HEK293 (cell line): Measurements from ENCODE around the gene ATP6V1A.

Source experiments
- CTCF ChIP-seq: fragments of 450-650 bp; formaldehyde crosslinking; IDR thresholded peaks from 2 replicates; pipeline ENCODE4 v1.5.1; 2016; ENCODE audit warnings: missing biosample characterization, missing genetic modification characterization
- HOXA7 ChIP-seq: sonication (generic); formaldehyde crosslinking; IDR thresholded peaks from 2 replicates; pipeline ENCODE4 v1.8.1; 2022; ENCODE audit warnings: missing genetic modification reagents, borderline replicate concordance
- HOXD13 ChIP-seq: sonication (generic); formaldehyde crosslinking; IDR thresholded peaks from 2 replicates; pipeline ENCODE4 v1.8.0; 2022; ENCODE audit warnings: missing genetic modification reagents, borderline replicate concordance
- MEIS1 ChIP-seq: sonication (generic); formaldehyde crosslinking; IDR thresholded peaks from 2 replicates; pipeline ENCODE4 v1.8.1; 2022; ENCODE audit warnings: missing genetic modification reagents, mild to moderate bottlenecking, borderline replicate concordance
- MZF1 ChIP-seq: fragments of 450-650 bp; formaldehyde crosslinking; IDR thresholded peaks from 2 replicates; pipeline ENCODE4 v1.5.1; 2017; ENCODE audit warnings: missing biosample characterization, missing genetic modification characterization, borderline replicate concordance
- PRDM1 ChIP-seq: fragments of 450-650 bp; formaldehyde crosslinking; IDR thresholded peaks from 2 replicates; pipeline ENCODE4; 2016; ENCODE audit warnings: missing biosample characterization, missing genetic modification characterization
- PRDM10 ChIP-seq: fragments of 450-650 bp; formaldehyde crosslinking; IDR thresholded peaks from 2 replicates; pipeline ENCODE4 v1.5.1; 2016; ENCODE audit warnings: missing biosample characterization, missing genetic modification characterization
- PRDM2 ChIP-seq: fragments of 450-650 bp; formaldehyde crosslinking; IDR thresholded peaks from 2 replicates; pipeline ENCODE4 v1.5.1; 2016; ENCODE audit warnings: missing biosample characterization, missing genetic modification characterization, borderline replicate concordance
- SP2 ChIP-seq: fragments of 450-650 bp; formaldehyde crosslinking; IDR thresholded peaks from 2 replicates; pipeline ENCODE4 v1.5.1; 2016; ENCODE audit warnings: missing biosample characterization, missing genetic modification characterization
- ZFP41 ChIP-seq: fragments of 450-650 bp; formaldehyde crosslinking; IDR thresholded peaks from 2 replicates; pipeline ENCODE4 v1.5.1; 2016; ENCODE audit warnings: missing biosample characterization, missing genetic modification characterization, borderline replicate concordance
- ZNF184 ChIP-seq: fragments of 450-650 bp; IDR thresholded peaks from 2 replicates; pipeline ENCODE4 v1.5.1; 2018; ENCODE audit warnings: missing biosample characterization, mild to moderate bottlenecking, missing genetic modification characterization
- ZNF266 ChIP-seq: fragments of 450-650 bp; formaldehyde crosslinking; IDR thresholded peaks from 2 replicates; pipeline ENCODE4 v1.5.1; 2016; ENCODE audit warnings: missing biosample characterization, missing genetic modification characterization, low read depth
- ZNF366 ChIP-seq: fragments of 450-650 bp; formaldehyde crosslinking; conservative IDR thresholded peaks from 2 replicates; pipeline ENCODE4 v1.5.1; 2016; ENCODE audit warnings: missing biosample characterization, missing genetic modification characterization
- ZNF37A ChIP-seq: fragments of 450-650 bp; IDR thresholded peaks from 2 replicates; pipeline ENCODE4 v1.5.1; 2018; ENCODE audit warnings: missing biosample characterization, missing genetic modification characterization
- ZNF473 ChIP-seq: fragments of 450-650 bp; formaldehyde crosslinking; IDR thresholded peaks from 2 replicates; pipeline ENCODE4 v1.5.1; 2017; ENCODE audit warnings: missing biosample characterization, missing genetic modification characterization
- ZNF48 ChIP-seq: fragments of 450-650 bp; formaldehyde crosslinking; IDR thresholded peaks from 2 replicates; pipeline ENCODE4 v1.5.1; 2016; ENCODE audit warnings: missing biosample characterization, missing genetic modification characterization
- ZNF544 ChIP-seq: fragments of 450-650 bp; formaldehyde crosslinking; IDR thresholded peaks from 2 replicates; pipeline ENCODE4 v1.5.0; 2017; ENCODE audit warnings: missing biosample characterization, missing genetic modification characterization
- ZNF701 ChIP-seq: fragments of 450-650 bp; formaldehyde crosslinking; IDR thresholded peaks from 2 replicates; pipeline ENCODE4 v1.5.1; 2016; ENCODE audit warnings: missing biosample characterization, missing genetic modification characterization
- ZNF76 ChIP-seq: fragments of 450-650 bp; formaldehyde crosslinking; IDR thresholded peaks from 2 replicates; pipeline ENCODE4; 2016; ENCODE audit warnings: low read depth, missing biosample characterization, missing genetic modification characterization, borderline replicate concordance
- TF ChIP-seq, protein P1 (sequence below): fragments of 450-650 bp; formaldehyde crosslinking; IDR thresholded peaks from 2 replicates; pipeline ENCODE4 v1.5.1; 2016; ENCODE audit warnings: missing biosample characterization, missing genetic modification characterization
- TF ChIP-seq, protein P2 (sequence below): fragments of 450-650 bp; formaldehyde crosslinking; conservative IDR thresholded peaks from 2 replicates; pipeline ENCODE4 v1.5.1; 2016; ENCODE audit warnings: low read depth, missing biosample characterization, missing genetic modification characterization
- TF ChIP-seq, protein P3 (sequence below): fragments of 450-650 bp; formaldehyde crosslinking; IDR thresholded peaks from 2 replicates; pipeline ENCODE4 v1.5.1; 2016; ENCODE audit warnings: missing biosample characterization, missing genetic modification characterization

The ATP6V1A gene

DNA sequence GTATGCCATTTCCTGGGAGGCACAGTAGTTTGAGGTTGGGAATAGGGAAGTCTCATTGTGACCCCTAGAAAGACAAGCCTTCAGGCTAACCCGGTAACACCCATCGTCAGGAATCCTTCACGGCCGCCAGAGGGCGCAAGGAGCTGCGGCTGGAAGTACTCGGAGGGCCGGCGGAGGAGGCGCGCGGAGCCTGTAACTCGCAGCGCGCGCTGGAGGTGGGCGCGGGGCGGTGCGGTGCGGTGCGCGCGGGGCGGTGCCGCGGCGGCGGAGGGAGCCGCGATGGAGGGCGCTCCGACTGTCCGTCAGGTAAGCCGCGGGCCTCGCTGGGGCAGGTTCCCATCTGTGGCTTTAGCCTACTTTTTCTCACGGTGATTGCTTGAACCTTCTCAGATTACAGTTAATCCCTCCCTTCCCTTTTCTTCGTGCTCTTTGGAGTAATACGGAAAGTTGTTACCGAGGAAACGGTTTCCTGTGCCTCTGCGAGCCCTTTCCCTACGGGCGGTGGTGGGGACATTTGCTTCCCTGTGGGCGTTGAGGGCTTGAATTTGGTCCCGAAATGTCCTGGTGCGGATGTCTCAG, 91.9 kb downstream of the ATP6V1A start, which contains the start of gene GRAMD1C (continued):
- TF ChIP-seq PRDM10 (tag by site-specific recombination) (peak; percentile 42; the same call in 1 of the 2 replicates), HOXA7 (CRISPR knock-in tag) (no peak), MZF1 (tag by site-specific recombination) (peak; percentile 20; the same call in 1 of the 2 replicates), PRDM2 (tag by site-specific recombination) (no peak), ZNF76 (tag by site-specific recombination) (no peak; the same call in 1 of the 2 replicates), ZNF473 (tag by site-specific recombination) (no peak), ZNF184 (tag by site-specific recombination) (peak; percentile 55; the same call in 1 of the 2 replicates), ZFP41 (tag by site-specific recombination) (no peak), MEIS1 (CRISPR knock-in tag) (no peak), ZNF37A (0 out of 2 replicates have a peak, but pooled peaks have one; percentile 37), SP2 (tag by site-specific recombination) (peak; percentile 31; the same call in 1 of the 2 replicates), PRDM1 (tag by site-specific recombination) (peak; percentile 60), ZNF544 (tag by site-specific recombination) (no peak), ZNF266 (tag by site-specific recombination) (no peak), ZNF48 (tag by site-specific recombination) (no peak), HOXD13 (CRISPR knock-in tag) (no peak), CTCF (tag by site-specific recombination) (peak; percentile 72), ZNF366 (tag by site-specific recombination) (no peak), ZNF701 (tag by site-specific recombination) (no peak)
- TF ChIP-seq, protein P1, sequence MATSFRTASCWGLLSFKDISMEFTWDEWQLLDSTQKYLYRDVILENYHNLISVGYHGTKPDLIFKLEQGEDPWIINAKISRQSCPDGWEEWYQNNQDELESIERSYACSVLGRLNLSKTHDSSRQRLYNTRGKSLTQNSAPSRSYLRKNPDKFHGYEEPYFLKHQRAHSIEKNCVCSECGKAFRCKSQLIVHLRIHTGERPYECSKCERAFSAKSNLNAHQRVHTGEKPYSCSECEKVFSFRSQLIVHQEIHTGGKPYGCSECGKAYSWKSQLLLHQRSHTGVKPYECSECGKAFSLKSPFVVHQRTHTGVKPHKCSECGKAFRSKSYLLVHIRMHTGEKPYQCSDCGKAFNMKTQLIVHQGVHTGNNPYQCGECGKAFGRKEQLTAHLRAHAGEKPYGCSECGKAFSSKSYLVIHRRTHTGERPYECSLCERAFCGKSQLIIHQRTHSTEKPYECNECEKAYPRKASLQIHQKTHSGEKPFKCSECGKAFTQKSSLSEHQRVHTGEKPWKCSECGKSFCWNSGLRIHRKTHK (tag by site-specific recombination), result no peak
- TF ChIP-seq, protein P2, sequence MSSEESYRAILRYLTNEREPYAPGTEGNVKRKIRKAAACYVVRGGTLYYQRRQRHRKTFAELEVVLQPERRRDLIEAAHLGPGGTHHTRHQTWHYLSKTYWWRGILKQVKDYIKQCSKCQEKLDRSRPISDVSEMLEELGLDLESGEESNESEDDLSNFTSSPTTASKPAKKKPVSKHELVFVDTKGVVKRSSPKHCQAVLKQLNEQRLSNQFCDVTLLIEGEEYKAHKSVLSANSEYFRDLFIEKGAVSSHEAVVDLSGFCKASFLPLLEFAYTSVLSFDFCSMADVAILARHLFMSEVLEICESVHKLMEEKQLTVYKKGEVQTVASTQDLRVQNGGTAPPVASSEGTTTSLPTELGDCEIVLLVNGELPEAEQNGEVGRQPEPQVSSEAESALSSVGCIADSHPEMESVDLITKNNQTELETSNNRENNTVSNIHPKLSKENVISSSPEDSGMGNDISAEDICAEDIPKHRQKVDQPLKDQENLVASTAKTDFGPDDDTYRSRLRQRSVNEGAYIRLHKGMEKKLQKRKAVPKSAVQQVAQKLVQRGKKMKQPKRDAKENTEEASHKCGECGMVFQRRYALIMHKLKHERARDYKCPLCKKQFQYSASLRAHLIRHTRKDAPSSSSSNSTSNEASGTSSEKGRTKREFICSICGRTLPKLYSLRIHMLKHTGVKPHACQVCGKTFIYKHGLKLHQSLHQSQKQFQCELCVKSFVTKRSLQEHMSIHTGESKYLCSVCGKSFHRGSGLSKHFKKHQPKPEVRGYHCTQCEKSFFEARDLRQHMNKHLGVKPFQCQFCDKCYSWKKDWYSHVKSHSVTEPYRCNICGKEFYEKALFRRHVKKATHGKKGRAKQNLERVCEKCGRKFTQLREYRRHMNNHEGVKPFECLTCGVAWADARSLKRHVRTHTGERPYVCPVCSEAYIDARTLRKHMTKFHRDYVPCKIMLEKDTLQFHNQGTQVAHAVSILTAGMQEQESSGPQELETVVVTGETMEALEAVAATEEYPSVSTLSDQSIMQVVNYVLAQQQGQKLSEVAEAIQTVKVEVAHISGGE, result peak; percentile 49; the same call in 1 of the 2 replicates
- TF ChIP-seq, protein P3, sequence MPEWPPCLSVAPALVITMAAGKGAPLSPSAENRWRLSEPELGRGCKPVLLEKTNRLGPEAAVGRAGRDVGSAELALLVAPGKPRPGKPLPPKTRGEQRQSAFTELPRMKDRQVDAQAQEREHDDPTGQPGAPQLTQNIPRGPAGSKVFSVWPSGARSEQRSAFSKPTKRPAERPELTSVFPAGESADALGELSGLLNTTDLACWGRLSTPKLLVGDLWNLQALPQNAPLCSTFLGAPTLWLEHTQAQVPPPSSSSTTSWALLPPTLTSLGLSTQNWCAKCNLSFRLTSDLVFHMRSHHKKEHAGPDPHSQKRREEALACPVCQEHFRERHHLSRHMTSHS, result no peak
